ENCODE data around the gene HPS4. TPM values are rescaled to one million over a fixed set of nuclear protein-coding genes. Genes with fewer than 3 reads are reported as not detected.

HPS4 gene
- total RNA-seq, 1 donor from 2014 or later = 43.2 TPM

DNA sequence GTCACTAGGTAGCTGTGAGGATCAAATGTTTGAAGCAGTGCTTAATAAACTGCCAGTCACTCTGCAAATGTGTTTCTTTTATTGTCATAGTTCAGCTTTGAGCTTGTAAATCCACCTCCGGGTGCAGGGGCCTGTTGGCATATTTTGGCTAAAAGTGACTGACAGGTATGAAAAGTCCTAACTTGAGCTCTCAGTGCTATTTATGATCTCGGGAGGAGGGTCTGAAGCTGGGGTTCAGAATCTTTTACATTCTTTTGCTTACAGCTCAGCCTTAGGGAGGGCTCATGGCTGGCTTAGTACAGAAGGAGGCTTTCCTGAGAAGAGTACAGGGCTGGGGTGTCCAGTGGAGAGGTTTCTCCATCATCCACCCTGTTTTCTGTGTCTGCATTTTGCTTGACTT is 53.0 kb downstream of the HPS4 start:
- H3K4me1 Mint-ChIP-seq (ENCODE audit: low read depth) = peaks cover 6% of the 10 kb centered on the region
- H3K4me3 Mint-ChIP-seq (ENCODE audit: low read depth) = peak overlapping the region; percentile 79
- H3K27ac Mint-ChIP-seq = no peak overlapping the region
- TF ChIP-seq, protein P1, sequence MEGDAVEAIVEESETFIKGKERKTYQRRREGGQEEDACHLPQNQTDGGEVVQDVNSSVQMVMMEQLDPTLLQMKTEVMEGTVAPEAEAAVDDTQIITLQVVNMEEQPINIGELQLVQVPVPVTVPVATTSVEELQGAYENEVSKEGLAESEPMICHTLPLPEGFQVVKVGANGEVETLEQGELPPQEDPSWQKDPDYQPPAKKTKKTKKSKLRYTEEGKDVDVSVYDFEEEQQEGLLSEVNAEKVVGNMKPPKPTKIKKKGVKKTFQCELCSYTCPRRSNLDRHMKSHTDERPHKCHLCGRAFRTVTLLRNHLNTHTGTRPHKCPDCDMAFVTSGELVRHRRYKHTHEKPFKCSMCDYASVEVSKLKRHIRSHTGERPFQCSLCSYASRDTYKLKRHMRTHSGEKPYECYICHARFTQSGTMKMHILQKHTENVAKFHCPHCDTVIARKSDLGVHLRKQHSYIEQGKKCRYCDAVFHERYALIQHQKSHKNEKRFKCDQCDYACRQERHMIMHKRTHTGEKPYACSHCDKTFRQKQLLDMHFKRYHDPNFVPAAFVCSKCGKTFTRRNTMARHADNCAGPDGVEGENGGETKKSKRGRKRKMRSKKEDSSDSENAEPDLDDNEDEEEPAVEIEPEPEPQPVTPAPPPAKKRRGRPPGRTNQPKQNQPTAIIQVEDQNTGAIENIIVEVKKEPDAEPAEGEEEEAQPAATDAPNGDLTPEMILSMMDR (IDR thresholded peaks at IDR 0.05; ENCODE audit: unreplicated experiment) = no peak
- peaks cover 42% of the 10 kb centered on the region for H3K27me3 Mint-ChIP-seq
- DNase-seq (ENCODE audit: low spot score, unreplicated experiment) = no peak
- peaks cover 2% of the 10 kb centered on the region for H3K36me3 Mint-ChIP-seq (ENCODE audit: insufficient read depth)
- no peaks in the 10 kb centered on the region for H3K9me3 Mint-ChIP-seq (ENCODE audit: low read depth)

DNA sequence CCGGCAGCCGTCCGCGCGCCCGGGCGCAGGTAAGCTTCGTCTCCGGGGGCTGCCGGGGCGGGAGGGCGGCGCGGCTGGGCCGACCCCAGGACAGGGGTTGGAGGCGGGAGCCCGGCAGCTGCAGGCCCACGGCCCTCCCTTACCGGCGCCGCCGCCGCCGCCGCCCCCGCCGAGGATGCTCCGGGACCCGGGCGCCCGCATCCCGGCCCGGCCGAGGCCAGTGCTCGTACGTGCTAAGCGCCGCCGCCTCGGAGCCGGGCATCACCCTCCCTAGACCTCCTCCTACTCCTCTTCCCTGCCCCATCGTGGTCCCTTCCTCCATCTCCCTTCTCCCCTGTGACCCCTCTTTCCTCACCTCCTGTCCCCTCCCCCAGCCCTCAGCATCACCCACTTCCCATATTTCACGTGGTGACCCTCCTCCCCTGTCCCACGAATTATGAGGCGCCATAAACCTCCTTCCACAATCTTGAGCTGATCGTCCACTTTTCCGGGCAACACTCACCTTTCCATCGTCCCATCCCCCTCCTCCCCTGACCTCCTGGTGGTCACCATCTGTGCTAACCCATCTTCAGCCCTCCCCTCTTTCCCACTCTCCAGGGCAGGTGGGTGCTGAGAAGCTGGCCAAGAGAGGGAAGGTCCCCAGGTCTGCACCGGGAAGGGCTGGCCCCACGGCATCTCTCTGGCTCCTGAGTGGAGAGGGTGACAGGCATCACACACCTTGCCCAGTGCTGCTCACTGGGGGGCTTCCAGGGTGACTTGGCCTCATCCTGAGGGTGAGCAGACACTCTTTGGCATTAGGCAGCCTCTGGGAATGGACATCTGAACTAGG is 53.9 kb downstream of the HPS4 start:
- peaks cover 6% of the 10 kb centered on the region for H3K4me1 Mint-ChIP-seq (ENCODE audit: low read depth)
- peak overlapping the region; percentile 79 for H3K4me3 Mint-ChIP-seq (ENCODE audit: low read depth)
- DNase-seq (ENCODE audit: low spot score, unreplicated experiment) = no peak
- peaks cover 46% of the 10 kb centered on the region for H3K27me3 Mint-ChIP-seq
- H3K9me3 Mint-ChIP-seq (ENCODE audit: low read depth) = no peaks in the 10 kb centered on the region
- TF ChIP-seq, protein P1 (IDR thresholded peaks at IDR 0.05; ENCODE audit: unreplicated experiment) = no peak
- peak overlapping the region; percentile 15 for H3K27ac Mint-ChIP-seq
- H3K36me3 Mint-ChIP-seq (ENCODE audit: insufficient read depth) = peaks cover 2% of the 10 kb centered on the region

DNA sequence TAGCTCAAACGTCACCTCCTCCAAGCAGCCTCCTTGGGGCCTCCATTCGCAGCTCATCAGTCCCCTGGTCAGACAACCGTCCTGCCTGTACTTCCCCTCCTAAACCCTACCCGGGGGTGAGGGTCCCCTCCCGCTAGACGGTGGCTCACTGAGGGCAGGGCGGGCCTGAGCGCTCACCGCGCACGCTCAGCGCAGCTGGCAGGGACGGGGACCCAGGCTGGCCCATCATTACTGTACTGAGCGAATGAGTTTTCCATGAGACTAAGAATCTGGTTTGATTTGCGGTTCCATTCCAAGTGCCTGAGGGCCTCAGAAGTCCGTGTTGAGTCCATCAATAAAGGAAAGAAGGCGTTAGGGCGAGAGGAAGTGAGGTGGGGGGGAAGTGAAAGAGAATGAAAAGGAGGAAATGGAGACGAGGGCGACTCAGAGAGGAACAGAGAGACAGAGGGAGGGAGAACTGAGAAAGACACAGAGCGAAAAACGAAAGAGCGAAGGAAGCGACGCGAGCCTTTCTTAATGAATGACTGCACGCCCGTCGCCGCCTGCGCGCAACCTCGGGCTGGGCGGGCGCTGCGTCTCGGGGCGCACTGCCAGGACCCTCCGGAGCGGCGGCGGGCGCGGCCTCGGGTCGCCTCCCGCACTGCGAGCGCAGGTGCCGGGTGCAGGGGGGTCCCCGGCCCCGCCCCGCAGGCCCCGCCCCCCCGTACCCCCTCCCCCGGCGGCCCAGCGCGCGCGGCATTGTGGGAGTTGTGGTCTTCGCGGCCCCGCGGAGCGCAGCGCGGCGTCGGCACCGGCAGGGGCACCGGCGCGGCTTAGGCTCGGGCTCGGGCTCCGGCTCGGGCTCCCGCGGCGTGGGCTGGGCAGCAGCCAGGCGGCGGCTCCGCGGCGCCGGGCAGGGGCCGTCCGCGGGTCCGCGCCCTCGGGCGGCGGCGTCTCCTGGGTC is 54.8 kb downstream of the HPS4 start, which contains the start of gene ASPHD2:
Gene ASPHD2 (plus strand): TSS at position 746 of the 943 bp plus-strand sequence. CDS start 4,356 bp downstream, outside the sequence.
- Mint-ChIP-seq H3K27ac (peak within 1 kb of the TSS; percentile 94), H3K4me3 (ENCODE audit: low read depth) (peak within 1 kb of the TSS; percentile 97), H3K27me3 (peaks cover 46% of the 10 kb centered on the region), H3K9me3 (ENCODE audit: low read depth) (no peaks in the 10 kb centered on the region), H3K36me3 (ENCODE audit: insufficient read depth) (no peaks in the 10 kb centered on the region), H3K4me1 (ENCODE audit: low read depth) (peaks cover 6% of the 10 kb centered on the region)
- peak; percentile 59 for DNase-seq (ENCODE audit: low spot score, unreplicated experiment)
- TF ChIP-seq, protein P1 (IDR thresholded peaks at IDR 0.05; ENCODE audit: unreplicated experiment) = no peak

DNA sequence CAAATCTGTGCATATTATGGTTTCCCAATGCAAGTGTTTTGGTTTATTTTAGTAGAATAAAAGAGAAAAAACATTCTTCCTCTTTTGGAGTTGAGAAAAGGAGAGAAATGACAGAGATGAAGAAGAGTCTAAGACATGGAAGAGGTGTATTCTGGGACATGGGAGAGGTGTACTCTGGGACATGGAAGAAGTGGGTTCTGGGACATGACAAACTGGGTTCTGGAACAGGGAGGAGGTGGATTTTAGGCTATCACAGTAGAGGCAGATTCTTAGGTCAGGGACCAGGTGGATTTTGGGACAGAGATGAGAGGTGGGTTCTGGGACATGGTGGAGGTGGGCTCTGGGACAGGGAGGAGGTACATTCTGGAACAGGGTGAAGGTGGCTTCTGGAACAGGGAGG is 56.7 kb downstream of the HPS4 start:
- TF ChIP-seq, protein P1 (IDR thresholded peaks at IDR 0.05; ENCODE audit: unreplicated experiment) = no peak
- H3K27ac Mint-ChIP-seq = no peak overlapping the region
- H3K9me3 Mint-ChIP-seq (ENCODE audit: low read depth) = peaks cover 2% of the 10 kb centered on the region
- DNase-seq (ENCODE audit: low spot score, unreplicated experiment) = no peak
- H3K36me3 Mint-ChIP-seq (ENCODE audit: insufficient read depth) = no peaks in the 10 kb centered on the region
- H3K4me3 Mint-ChIP-seq (ENCODE audit: low read depth) = peak overlapping the region; percentile 43
- H3K27me3 Mint-ChIP-seq = peaks cover 46% of the 10 kb centered on the region
- H3K4me1 Mint-ChIP-seq (ENCODE audit: low read depth) = peaks cover 6% of the 10 kb centered on the region

DNA sequence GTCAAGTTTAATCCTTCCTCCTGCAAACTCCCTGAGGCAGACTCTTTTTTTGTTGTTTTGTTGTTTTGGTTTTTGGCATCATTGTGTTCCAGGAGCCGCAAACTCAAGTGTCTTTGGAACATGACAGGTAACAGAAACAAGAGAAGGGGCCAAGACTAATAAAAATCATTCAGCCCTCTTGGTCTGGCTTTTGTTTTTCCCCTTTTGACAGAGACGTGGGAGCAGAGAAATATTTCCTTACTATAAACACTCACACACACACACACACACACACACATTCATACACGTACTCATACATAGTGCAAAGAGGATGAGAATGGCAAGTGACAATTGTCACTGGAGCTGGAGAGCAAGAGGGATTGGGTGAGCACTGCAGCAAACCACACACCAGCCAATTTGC is 65.0 kb downstream of the HPS4 start:
- Mint-ChIP-seq H3K36me3 (ENCODE audit: insufficient read depth) (no peaks in the 10 kb centered on the region), H3K27ac (no peak overlapping the region), H3K4me3 (ENCODE audit: low read depth) (no peak overlapping the region), H3K9me3 (ENCODE audit: low read depth) (peaks cover 2% of the 10 kb centered on the region), H3K4me1 (ENCODE audit: low read depth) (no peaks in the 10 kb centered on the region), H3K27me3 (peaks cover 35% of the 10 kb centered on the region)
- no peak for DNase-seq (ENCODE audit: low spot score, unreplicated experiment)
- TF ChIP-seq, protein P1 (IDR thresholded peaks at IDR 0.05; ENCODE audit: unreplicated experiment) = no peak
